GM12873 (cell line): Measurements from ENCODE around the gene PPME1.

ENCODE experiments used
- TF ChIP-seq, protein P1 (sequence below): IDR thresholded peaks from 2 replicates; pipeline ENCODE4 v1.5.1; 2012; ENCODE audit warnings: low read depth, mild to moderate bottlenecking, moderate library complexity, low read length, control low read depth; ENCODE audit not compliant: insufficient read depth; ENCODE audit errors: missing control alignments

PPME1 gene

DNA sequence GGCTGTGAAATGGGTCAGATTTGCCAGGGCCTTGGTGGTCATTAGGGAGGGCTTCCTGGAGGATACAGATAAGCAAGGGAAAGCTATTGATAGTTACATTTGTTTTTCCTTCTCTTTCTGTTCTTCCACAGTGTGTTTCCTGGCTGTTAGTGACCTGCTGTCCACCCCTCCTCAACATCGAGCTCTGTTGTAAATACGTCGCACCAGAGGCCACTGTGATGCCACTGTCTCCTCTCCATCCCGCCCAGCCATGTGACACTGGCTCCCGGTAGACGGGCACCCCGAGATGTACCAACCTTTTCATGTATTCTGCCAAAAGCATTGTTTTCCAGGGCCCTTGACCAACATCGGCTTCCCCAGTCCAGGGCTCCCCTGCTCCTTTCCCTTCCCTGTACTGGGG lies 82.3 kb downstream of the PPME1 start:
- TF ChIP-seq, protein P1, sequence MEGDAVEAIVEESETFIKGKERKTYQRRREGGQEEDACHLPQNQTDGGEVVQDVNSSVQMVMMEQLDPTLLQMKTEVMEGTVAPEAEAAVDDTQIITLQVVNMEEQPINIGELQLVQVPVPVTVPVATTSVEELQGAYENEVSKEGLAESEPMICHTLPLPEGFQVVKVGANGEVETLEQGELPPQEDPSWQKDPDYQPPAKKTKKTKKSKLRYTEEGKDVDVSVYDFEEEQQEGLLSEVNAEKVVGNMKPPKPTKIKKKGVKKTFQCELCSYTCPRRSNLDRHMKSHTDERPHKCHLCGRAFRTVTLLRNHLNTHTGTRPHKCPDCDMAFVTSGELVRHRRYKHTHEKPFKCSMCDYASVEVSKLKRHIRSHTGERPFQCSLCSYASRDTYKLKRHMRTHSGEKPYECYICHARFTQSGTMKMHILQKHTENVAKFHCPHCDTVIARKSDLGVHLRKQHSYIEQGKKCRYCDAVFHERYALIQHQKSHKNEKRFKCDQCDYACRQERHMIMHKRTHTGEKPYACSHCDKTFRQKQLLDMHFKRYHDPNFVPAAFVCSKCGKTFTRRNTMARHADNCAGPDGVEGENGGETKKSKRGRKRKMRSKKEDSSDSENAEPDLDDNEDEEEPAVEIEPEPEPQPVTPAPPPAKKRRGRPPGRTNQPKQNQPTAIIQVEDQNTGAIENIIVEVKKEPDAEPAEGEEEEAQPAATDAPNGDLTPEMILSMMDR, result no peak

DNA sequence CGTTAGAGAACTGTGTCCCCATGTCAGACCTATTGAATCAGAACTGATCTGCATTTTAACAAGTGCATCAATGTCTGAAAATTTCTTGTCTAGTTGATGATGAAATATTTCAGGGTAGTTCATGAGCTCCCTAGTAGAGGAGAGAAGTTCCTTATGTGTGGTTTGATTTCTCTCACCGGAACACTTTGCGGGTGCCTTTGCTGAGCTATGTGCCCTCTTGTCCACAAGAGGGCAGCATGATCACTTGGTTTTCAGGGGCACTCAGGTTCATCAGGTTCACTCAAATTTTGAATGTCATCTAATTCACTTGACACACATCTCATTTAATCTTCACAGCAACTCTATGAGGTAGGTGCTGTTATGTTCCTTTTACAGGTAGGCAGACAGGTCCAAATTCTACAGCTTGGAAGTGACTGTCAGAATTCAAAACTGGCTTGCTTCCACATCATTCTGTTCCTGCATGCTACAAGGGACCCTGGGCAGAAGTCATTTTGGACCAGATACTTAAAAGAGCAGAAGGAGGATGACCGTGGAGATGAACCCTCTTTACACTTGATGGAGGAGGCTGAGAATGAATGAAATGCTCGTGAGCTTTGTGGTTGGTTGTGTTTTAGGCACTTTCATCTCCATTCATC lies 84.8 kb downstream of the PPME1 start:
- TF ChIP-seq, protein P1, result peak; percentile 93

DNA sequence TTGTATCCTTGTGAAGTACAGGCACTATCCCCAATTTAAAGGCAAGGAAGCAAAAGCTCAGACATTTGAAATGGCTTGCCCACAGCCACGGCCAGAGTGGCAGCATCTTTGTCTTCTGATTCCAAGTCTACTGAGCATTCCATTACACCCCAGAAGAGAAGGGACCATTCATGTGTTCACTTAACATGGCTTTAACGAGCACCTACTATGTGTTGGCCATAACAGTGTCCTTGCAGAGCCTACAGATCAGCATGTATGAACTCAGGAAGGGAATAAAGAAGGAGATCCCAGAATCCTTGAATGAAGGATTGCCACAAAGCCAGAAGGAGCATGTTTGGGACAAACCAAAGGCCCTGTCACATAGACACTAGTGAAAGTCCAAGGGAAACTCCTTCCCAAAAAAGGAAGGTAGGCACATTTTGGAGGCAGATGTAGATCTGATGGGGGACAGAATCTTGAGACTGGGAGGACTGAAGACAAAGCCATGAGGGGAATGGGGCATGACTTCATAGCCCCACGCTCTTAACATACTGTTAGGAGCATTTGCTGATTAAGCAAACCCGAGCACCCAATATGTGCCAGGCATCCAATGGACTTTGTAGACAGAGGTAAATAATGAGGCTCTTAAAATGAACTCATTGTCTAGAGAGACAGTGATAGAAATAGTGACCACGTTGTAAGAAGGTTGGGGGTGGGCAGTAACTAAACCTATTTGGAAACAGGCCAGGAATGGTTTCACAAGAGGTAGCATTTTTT lies 85.5 kb downstream of the PPME1 start:
- TF ChIP-seq, protein P1, result no peak

DNA sequence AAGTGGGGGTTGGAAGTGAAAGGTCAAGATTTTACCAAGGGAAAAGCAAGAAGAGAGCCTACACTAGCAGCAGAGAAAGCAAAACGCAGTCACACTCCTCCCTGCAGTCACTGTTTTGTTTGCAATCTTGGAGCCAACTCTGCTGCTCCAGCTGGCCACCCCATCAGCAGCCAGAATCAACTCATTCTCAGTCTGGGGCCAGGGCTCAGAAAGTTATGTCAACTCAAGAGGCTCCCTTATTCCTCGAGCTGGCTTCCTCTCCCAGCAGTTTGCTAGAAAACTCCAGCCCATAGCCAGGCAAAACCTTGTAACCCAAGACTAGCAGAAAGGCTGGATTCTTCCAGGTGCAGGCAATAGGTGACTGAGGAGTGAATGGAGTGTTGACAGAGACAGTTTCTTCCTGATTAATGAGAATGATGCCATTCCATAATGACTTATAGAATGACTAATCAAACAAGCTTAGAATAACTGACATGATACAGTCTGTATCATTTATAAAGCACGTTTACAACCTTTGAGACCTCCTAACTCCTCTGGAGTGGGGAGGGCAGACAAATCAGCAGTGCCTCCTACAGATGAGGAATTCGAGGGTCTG lies 87.0 kb downstream of the PPME1 start:
- TF ChIP-seq, protein P1, result no peak

DNA sequence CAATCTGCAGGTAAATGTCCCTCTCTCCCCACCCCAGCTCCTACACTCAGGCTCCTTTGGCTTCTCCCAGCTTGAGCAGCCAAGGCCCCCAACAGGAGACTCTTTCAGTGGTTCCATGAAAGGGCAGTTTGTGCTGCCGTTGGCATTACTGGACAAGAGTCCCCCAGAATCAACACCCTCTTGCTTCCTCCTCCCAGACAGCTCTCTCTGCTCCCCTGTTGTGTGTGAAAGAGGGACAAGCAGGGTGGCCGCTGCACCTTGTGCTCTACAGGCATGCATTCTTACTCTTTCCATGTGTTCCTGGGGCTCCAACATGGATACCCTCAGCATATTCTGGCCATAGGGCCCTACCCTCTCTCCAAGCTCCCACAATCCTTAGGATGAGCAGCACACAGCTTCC lies 91.6 kb downstream of the PPME1 start:
- TF ChIP-seq, protein P1, result no peak

DNA sequence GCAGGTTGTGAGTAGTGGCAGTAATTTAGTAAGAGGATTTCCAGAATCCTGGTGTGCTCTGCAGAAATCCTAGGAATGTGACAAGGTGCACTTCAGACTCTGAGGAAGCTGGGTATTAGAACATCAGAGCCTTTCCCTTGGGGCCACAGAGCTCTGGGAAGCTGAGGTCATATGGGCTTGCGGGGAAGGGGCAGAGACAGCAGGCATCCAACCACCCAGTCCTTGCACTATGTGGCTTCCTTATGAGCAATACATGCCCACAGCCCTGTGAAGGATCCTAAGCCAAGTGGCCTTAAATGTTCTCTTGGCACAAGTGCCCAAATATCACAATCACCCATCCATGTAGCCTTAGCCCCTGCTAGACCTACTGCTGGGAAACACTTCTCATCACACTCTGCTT lies 94.2 kb downstream of the PPME1 start:
- TF ChIP-seq, protein P1, result no peak

DNA sequence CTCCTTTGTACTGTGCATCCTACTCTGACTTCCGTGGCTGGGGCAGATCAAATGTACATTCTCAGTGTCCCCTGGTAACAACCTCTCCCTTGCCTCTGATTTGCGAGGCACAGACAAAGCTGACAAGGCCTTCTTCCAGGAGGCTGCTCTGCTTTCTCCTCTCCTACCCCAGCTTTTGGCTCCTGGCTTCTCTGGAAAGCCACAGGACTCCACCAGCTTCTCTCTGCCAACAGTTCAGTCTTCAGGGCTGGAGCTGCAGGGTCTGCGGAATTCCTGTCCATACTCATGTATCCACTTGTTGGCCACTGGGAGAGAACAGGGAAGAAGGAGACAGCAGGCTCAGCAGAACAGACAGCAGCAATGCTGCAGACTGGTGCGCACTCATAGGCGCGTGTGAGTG lies 95.9 kb downstream of the PPME1 start:
- TF ChIP-seq, protein P1, result no peak
